NT2/D1 (cell line): ENCODE results near the gene ADAR.

Experiments used
- SUZ12 ChIP-seq: IDR thresholded peaks from 2 replicates; pipeline ENCODE4 v1.6.1; 2011; ENCODE audit not compliant: insufficient read length, insufficient read depth; ENCODE audit errors: extremely low read depth
- YY1 ChIP-seq: IDR thresholded peaks from 2 replicates; pipeline ENCODE4 v1.6.1; 2011; ENCODE audit not compliant: insufficient read length, insufficient read depth
- ZNF274 ChIP-seq: IDR thresholded peaks from 2 replicates; pipeline ENCODE4 v1.6.1; 2011; ENCODE audit warnings: mild to moderate bottlenecking, low read depth, low read length

DNA sequence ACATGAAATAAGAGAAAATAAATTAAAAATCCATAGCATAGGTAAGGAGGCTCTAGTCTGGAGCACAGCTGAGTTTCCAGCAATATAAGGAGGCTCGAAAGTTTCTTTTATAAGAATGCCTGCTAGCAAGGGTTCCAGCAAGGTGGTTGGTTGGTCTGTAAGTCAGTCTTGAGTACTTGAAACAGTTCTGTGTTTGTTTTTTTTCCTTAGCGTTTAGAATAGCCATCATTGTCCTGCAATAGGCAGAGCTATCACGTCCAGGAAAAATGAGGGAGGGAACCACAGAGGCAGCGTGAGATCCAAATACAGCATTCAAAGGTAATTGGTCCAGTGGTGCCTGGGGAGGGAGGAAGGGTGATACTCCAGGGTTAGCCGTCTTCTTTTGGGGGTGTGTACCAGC is 57.9 kb downstream of the ADAR start:
- no peak for TF ChIP-seq ZNF274
- TF ChIP-seq SUZ12, result no peak
- no peak for TF ChIP-seq YY1
